ENCODE measurements around the gene MTRF1L. TPM values are rescaled to one million over a fixed set of nuclear protein-coding genes. Genes with fewer than 3 reads are reported as not detected.

Gene MTRF1L
- total and polyA plus RNA-seq, 2 of the 8 experiments (the other 6 are each of a cell fraction or from before 2014, with no cell fraction given): 4.5 to 26.5 TPM

- Histone ChIP-seq H4K8ac (ENCODE audit: extremely low read depth, insufficient read depth, low read length) (no peak overlapping the region), H2BK20ac (ENCODE audit: low read length) (no peak overlapping the region), H3K27me3 (replicated peaks in 1 of 4; ENCODE audit: control insufficient read depth in 3 of 4, extremely low read depth in 1 of 4, insufficient read depth in 3 of 4, low read length in 3 of 4) (no peaks in the 10 kb centered on the region), H2BK15ac (ENCODE audit: low read length) (no peak overlapping the region), H3K56ac (replicated peaks; ENCODE audit: insufficient read length, low read depth, low read length) (no peak overlapping the region), H4K5ac (ENCODE audit: insufficient read length, low read depth, low read length) (no peak overlapping the region), H3K79me2 (ENCODE audit: control insufficient read depth in 1 of 2, insufficient read depth in 2 of 2, low read length in 2 of 2) (no peaks in the 10 kb centered on the region), H3K4me2 (ENCODE audit: insufficient read depth in 1 of 2, low read depth in 2 of 2, low read length in 2 of 2) (no peak overlapping the region), H3K4me3 (ENCODE audit: extremely low read depth in 1 of 4, insufficient read depth in 2 of 4, low read depth in 3 of 4, low read length in 4 of 4) (no peak overlapping the region), H3K23me2 (ENCODE audit: low read depth, low read length) (no peaks in the 10 kb centered on the region), H2BK120ac (replicated peaks; ENCODE audit: low read depth, low read length) (no peak overlapping the region), H4K91ac (replicated peaks; ENCODE audit: insufficient read length, low read length) (no peak overlapping the region), H3K36me3 (ENCODE audit: control insufficient read depth in 2 of 4, insufficient read depth in 4 of 4, low read length in 3 of 4) (no peaks in the 10 kb centered on the region), H3K9me3 (ENCODE audit: insufficient read depth in 2 of 2, low read depth in 1 of 2, low read length in 1 of 2) (no peaks in the 10 kb centered on the region), H4K20me1 (replicated peaks in 1 of 2; ENCODE audit: control insufficient read depth in 1 of 2, insufficient read depth in 2 of 2, low read length in 2 of 2) (no peaks in the 10 kb centered on the region), H3K79me1 (ENCODE audit: low read depth, low read length) (no peaks in the 10 kb centered on the region), H2BK5ac (ENCODE audit: low read depth, low read length) (no peak overlapping the region), H3K4me1 (replicated peaks in 1 of 4; ENCODE audit: control insufficient read depth in 3 of 4, insufficient read depth in 4 of 4, low read length in 3 of 4) (peaks cover 0 to 3% (median 1%) of the 10 kb centered on the region in 4 experiments; a peak in 3 of 7 replicates), H3K18ac (ENCODE audit: extremely low read depth, low read length) (no peak overlapping the region), H3K23ac (ENCODE audit: insufficient read length) (no peak overlapping the region), H3K9ac (replicated peaks in 1 of 4; ENCODE audit: extremely low read depth in 1 of 4, low read depth in 3 of 4, low read length in 3 of 4) (no peak overlapping the region), H2AFZ (ENCODE audit: low read length) (peak overlapping the region; percentile 9; the same call in 1 of the 2 replicates), H3K4ac (replicated peaks; ENCODE audit: insufficient read length, low read depth, low read length) (no peak overlapping the region), H2BK12ac (ENCODE audit: low read depth, low read length) (no peak overlapping the region), H3K14ac (ENCODE audit: insufficient read length) (no peak overlapping the region), H2AK5ac (ENCODE audit: low read depth, low read length) (no peak overlapping the region), H3K27ac (ENCODE audit: low read depth, low read length) (no peak overlapping the region)
- TF ChIP-seq TAF7 (optimal IDR thresholded peaks at IDR 0.05; ENCODE audit: borderline replicate concordance, low read depth, low read length) (no peak), CEBPB (IDR thresholded peaks at IDR 0.05; ENCODE audit: low read depth, low read length) (peak; percentile 55; the same call in 1 of the 2 replicates)
- 64% methylated on average over 2 of the region's 2 CpGs; no CpG with 5 or more reads in 1 of the 2 experiments for WGBS, 2 experiments (ENCODE audit: extremely low coverage in 1 of 2, insufficient coverage in 1 of 2, insufficient read length in 1 of 2, insufficient replicate concordance in 2 of 2, low coverage in 1 of 2, low lambda C conversion rate in 2 of 2, missing lambda C conversion rate in 1 of 2)
- ChIA-PET POLR2A (ENCODE audit: partially characterized antibody) (interaction anchor here (1.8 kb wide), 1 partner anchor 232 kb away, joined by 3 read pairs; no protein-coding TSS in a partner anchor), CTCF (ENCODE audit: partially characterized antibody) (interaction anchor here (0.7 to 6.7 kb wide), 16 partner anchors 10 to 609 kb away, joined by 3 to 79 read pairs (median 12); partner anchors contain the start of gene VIP)
- DNase-seq (ENCODE audit: low read depth in 1 of 2, low spot score in 2 of 2) (no peak), FAIRE-seq (no peak)
Observed at GRCh38 chr6:152946995-152947394, 55.5 kb downstream of the MTRF1L start.

All from H1 (cell line).